GM13977 (cell line): ENCODE data around the gene CRYBB1.

ENCODE experiments used
- DNase-seq: peaks from one replicate; pipeline ENCODE4 v3.0.0; 2012; ENCODE audit warnings: low spot score
- in situ Hi-C: fragments of 300-500 bp; cut with MboI; formaldehyde crosslinking; loops from one replicate; pipeline ENCODE4 v1.12.0; 2022; ENCODE audit warnings: low sequenced_read_pairs, low pct_unique_long_range_greater_than_20kb, mixed read lengths, inconsistent platforms; ENCODE audit not compliant: unreplicated experiment
- TF ChIP-seq, protein P1 (sequence below): IDR thresholded peaks from 2 replicates; pipeline ENCODE4 v1.5.1; 2012; ENCODE audit warnings: mild to moderate bottlenecking, control low read depth; ENCODE audit not compliant: insufficient read depth; ENCODE audit errors: extremely low read depth, missing control alignments

CRYBB1 gene

DNA sequence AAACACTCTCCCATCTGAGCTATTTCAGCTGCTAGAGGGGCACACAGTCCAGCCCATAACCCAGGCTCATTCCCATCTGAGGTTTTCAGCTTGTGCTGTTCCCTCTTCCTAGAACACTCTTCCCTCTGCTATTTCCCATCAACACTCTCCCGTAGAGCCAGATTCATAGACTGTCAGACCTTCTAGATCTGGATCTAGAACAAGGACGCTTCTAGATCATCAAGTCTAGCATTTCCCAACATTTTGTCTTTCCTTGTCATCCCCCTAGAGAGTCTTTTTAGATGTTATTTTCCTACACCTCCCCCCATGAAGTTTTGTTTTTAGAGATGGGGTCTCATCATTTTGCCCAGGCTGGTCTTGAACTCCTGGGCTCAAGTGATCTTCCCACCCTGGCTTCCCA, 17.3 kb upstream of the CRYBB1 start:
- in situ Hi-C loops, result no loop called here
- DNase-seq, result no peak
- TF ChIP-seq, protein P1, sequence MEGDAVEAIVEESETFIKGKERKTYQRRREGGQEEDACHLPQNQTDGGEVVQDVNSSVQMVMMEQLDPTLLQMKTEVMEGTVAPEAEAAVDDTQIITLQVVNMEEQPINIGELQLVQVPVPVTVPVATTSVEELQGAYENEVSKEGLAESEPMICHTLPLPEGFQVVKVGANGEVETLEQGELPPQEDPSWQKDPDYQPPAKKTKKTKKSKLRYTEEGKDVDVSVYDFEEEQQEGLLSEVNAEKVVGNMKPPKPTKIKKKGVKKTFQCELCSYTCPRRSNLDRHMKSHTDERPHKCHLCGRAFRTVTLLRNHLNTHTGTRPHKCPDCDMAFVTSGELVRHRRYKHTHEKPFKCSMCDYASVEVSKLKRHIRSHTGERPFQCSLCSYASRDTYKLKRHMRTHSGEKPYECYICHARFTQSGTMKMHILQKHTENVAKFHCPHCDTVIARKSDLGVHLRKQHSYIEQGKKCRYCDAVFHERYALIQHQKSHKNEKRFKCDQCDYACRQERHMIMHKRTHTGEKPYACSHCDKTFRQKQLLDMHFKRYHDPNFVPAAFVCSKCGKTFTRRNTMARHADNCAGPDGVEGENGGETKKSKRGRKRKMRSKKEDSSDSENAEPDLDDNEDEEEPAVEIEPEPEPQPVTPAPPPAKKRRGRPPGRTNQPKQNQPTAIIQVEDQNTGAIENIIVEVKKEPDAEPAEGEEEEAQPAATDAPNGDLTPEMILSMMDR, result no peak

DNA sequence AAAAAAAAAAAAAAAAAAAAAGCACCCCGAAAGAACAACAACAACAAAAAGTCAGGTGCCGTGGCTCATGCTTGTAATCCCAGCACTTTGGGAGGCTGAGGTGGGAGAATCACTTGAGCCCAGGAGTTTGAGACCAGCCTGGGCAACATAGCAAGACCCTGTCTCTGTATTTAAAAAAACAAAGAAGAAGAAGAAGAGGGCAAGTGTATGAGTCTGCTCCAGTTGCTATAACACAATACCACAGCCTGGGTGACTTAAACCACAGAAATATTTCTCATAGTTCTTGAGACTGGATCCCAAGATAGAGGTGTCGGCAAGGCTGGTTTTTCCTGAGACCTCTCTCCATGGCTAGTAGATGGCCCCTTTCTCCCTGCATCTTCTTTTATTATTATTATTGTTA, 16.4 kb upstream of the CRYBB1 start:
- TF ChIP-seq, protein P1, result no peak
- in situ Hi-C loops, result no loop called here
- no peak for DNase-seq

DNA sequence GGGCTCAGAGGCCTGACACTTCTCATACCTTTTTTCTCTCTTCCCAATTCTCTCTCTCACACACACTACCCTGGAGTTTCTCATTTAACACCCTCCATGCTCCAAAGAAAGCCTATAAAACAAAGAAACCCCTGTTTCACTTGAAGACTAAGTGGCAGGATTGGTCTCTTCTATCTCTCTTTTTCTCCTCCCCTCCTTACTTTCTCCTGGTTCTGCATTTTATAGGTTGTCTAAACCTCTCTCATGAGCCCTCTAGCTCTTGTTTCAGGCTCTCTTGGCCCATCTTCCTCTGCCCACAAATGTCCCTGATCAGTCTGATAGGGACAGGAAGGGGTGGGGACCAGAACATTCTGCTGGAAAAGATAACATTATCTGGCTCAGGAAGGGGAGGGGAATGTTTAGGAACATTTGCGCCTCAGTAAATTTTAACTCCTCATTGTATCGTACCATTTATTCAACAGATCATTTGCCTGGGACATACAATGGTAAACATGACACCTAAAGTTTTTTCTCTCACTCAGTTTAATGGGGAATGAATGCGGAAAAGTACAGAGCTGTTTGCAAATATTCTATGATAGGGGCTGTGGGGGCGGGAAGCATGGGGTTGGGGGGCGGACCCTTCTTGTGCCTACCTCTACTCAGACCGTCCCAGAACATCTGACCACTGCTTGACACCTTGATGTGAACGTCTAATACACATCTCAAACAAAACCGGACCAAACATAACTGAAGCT, 14.8 kb upstream of the CRYBB1 start:
- TF ChIP-seq, protein P1, result no peak
- DNase-seq, result no peak
- in situ Hi-C loops, result no loop called here

DNA sequence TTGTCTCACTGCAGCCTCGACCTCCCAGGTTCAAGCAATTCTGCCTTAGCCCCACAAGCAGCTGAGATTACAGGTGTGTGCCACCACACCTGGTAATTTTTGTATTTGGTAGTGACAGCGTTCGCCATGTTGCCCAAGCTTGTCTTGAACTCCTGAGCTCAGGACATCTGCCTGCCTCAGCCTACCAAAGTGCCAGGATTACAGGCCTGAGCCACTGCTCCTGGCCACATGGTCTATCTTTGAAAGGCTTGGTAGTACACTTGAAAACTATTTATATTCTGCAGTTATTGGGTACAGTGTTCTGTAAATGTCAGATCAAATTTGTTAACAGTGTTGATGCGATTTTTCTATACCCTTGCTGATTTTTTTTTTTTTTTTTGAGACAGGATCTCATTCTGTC, 13.5 kb upstream of the CRYBB1 start:
- in situ Hi-C loops, result no loop called here
- TF ChIP-seq, protein P1, result no peak
- no peak for DNase-seq

DNA sequence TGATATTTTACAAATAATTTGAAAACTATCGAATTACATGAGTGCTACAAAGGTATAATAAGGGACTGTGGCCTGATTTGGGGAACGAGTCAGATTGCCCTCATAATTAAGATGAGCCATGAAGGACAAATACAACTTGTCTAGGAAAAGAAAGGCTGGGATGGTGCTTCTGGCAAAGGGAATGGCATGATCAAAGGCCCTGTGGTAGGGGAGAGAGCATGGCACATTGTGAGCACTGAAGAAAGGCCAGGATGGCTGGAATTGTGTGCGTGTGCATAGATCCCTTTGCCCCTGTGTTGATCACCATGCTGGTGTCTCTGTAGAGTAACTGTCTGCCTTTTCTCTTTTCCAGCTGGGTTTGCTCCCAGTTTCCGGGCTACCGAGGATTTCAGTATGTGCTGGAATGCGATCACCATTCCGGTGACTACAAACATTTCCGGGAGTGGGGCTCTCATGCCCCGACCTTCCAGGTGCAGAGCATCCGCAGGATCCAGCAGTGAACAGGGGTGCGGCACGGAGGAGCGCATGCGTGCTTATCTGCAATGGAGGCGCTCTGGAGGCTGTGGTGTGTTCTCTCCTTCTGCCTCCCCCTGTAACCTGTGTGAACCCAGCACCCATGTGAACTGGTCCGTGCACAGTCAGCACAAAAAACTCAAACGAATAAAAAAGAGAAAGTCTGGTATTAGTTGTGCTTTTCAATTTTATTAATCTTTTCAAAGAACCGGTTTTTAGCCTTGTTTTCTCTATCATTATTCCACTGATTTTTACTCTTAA, 12.3 kb upstream of the CRYBB1 start:
- no peak for DNase-seq
- in situ Hi-C loops, result no loop called here
- TF ChIP-seq, protein P1, result no peak

DNA sequence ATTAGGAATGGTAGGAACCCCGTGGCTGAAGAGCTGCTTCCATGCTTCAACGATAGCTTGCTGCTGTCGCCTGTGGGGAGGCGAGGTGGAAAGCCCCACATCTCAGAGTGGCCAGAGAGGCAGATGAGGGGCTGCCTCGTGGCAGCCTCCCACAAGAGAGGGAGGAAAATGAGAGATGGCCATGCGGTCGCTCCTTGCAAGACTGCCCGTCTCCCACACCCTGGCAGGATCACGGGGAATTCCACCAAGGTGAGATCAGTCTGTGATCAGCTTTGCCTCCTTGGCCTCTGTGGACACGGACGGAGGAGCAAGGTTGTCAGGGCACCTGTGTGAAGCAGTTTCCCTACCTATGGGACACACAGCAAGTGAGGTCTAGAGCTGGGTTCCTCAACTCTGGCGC, 7.0 kb upstream of the CRYBB1 start:
- in situ Hi-C loops, result no loop called here
- no peak for DNase-seq
- TF ChIP-seq, protein P1, result no peak
